Stimulated activated CD4-positive, alpha-beta T cell treated with anti-CD3 and anti-CD28 coated beads, Interleukin-15, amount 100 ng/mL, for 24 hours (primary cell): ENCODE data around the gene ZNF471.

Experiments
- DNase-seq: peaks from one replicate; pipeline ENCODE4 v3.0.0-alpha.2; 2020

The ZNF471 gene

DNA sequence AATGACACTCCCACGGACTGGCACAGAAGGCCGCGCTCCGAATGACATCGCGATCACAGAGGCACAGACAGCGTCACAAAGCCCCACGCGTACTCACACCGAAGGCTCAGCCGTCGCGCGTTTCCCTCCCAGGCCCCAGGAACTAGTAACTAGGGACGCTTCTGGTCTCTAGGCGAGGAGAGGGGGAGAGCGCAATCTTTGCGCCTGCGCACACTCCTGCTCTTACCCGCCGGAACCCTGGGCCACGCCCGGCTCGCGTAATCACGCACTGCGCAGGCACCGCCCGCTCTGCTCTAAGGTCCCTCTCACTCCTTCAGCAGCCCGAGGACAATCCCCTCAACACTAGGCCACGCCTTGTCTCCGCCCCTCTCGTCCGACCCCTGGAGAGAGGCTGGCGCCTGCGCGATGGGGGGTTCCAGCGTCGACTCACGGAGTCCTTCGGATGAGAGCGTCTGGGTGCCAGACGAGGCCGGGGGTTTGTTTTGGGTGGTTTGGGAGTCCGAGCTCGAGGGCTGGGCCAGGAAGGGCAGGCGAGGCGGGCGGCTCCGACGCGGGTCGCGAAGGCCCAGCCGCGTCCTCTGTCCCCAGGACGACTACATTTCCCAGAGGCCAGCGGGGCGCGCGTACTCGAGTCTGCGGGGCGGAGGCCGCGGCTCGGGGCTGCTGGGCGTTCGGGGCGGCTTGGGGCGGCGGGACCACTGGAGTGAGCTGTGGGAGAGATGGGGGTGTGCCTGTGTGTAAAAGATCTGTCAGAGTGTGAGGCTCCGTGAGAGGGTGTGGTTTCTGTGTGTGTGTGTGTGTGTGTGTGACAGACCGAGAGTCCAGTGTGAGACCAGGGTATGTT is at the start of gene ZNF471:
Gene ZNF471 (plus strand): TSS at position 410 of the 844 bp plus-strand sequence. CDS start 3,717 bp downstream, outside the sequence.
- peak; percentile 85 for DNase-seq

DNA sequence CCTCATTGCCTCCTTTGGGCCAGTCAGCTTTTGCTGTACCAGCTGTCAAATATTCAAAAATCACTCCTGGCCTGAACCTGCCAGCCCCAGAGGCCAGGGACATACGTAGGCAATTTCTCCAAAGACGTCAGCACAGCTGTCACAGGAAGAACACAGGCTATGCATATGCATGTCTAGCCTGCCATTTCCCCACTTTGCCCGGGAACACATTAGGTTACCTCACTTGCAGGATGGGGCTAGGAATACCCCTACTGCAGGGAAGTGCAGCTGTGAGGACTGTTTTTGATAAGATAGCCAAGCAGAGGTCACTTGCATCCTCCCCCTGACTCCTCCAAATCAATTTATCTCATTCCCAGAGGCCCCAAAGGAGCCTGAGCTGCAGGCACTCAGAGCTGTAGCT is 33.3 kb upstream of the ZNF471 start:
- DNase-seq: no peak

DNA sequence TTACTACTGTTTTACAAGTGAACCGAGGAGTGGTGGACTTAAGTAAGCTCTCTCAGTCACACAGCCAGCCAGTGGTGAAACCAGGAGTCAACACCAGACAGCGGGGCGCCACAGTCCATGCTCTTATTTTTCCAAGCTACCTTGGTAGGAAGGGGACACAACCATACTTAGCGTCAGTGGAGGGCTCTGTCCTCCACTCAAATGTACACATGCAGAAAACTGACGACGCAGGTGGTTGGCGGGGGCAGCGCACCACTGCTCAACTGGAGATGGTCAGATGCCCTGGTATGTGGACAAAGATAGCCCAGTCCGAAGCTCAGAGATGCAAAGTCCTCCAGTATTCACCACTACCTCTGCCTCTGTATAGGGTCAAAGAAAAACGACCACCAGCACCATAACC is 31.6 kb upstream of the ZNF471 start:
- no peak for DNase-seq

- peak; percentile 30 for DNase-seq
These were observed 30.8 kb upstream of the ZNF471 start, which contains the start of gene ZNF667 for GRCh38 chr19:56476651-56477428. Gene ZNF667 (minus strand): TSS chr19:56477345. CDS start chr19:56462370, 14,975 bp downstream.

DNA sequence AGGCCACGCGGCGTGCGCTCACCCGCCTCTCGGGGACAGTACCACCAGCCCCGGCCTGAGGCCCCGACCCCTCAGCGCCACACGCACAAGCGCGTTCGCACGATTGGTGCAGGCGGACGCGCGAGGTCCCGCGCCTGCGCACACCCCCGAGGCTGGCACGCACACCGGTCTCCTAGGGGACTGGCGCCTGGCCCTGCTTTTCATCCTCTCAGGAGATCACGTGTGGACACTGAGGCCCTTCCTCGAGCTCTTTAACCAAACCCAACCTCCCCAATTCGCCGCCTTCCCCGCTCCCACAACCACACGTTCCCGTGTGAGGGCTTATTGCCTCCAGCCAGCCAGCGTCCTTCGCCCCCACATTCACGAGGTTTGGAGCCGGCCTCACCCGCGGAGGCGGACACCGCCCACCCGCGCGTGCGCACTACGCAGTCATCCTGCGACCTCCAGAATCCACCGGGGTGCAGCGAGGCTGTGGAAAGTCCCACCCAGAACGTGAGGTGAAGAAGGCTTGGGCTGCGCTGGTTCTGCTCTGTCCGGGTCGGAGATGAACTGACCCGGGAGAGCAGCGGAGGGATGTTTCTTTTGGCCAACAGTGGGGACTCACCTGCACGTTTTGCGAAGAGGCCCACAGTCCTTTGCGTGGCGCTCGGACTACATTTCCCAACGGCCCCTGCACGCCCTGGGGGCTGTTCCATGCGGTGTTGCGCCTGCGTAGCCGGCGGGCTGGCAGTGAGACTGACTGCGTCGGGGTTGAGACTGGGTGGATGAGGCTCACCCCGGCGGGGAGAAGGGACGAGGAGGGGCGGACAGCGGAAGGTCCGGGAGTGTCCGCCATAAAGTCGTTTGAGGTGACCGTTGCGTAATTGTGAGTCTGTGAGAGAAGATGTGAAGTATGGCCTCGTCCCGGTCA is 30.0 kb upstream of the ZNF471 start:
- DNase-seq: peak; percentile 73

DNA sequence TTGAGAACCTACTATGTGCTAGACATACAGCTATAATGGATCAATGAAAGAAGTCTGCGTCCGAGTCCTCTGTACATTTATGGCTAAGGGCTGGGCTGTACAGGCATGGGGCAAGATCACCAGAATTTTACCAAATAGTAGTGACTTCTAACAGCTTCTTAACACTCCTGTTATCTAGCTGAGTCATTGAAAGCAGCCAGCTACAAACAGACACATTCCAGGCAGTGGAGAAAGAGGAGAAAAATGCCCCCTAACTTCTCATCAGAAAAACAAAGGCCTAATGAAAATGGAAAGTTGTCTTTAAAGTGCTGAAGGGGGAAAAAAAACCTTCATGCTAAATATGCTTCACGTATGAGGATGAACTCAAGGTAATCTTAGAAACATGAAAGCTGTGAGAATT is 16.3 kb upstream of the ZNF471 start:
- DNase-seq: no peak

DNA sequence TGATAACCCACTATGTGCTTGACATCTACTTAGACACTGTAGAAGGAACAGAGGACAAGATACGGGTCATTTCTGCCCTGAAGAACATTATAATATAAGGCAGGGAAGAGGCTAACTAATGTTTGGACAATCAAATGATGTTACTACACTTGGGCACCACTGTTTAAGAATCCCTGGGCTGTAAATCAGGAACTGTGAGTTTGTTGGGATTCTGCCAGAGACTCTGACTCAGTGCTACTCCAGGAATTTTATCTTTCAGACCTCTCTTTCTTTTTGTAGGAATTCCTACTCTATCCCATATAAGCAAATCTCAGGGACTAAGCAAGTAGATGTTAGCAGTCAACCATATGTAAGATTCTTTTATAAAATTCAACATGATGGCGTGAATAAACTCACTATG is 3.1 kb upstream of the ZNF471 start:
- no peak for DNase-seq

GRCh38 chr19:56508290-56508778 is 679 bp downstream of the ZNF471 start:
- DNase-seq: no peak

DNA sequence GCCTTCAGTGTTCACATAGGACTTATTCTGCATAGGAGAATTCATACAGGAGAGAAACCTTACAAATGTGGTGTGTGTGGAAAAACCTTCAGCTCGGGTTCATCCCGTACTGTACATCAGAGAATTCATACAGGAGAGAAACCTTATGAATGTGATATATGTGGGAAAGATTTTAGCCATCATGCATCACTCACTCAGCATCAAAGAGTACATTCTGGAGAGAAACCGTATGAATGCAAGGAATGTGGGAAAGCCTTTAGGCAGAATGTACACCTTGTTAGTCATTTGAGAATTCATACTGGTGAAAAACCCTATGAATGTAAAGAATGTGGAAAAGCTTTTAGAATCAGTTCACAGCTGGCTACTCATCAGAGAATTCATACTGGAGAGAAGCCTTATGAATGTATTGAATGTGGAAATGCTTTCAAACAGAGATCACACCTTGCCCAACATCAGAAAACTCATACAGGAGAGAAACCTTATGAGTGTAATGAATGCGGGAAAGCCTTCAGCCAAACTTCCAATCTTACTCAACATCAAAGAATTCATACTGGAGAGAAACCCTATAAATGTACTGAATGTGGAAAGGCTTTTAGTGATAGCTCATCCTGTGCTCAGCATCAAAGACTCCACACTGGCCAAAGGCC is 17.7 kb downstream of the ZNF471 start:
- DNase-seq: no peak

- DNase-seq: no peak
These were observed 29.8 kb downstream of the ZNF471 start for GRCh38 chr19:56537442-56537841.

DNA sequence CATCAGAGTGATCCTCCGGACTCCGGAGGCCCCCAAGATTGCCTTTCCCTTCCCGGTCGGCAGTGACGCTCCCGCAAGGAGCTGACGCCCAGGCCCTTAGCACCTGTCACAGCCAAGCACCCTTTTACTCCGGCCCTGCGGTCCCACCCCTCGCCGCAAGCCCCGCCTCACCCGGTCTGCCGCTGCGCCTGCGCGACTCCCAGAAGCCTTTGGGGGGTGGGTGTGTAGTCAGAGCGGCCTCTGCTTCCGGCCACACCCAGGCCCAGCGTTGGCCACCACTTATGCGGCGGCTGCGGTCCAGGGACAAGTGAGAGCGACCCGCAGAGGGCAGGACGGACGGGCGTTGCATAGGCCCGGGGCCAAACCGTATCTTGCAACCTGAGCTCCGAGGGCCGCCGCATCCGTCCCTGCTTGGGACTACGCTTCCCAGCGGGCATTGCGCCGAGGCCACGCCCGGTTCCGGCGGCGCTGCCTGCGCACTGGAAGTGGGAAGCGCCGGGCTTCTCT is 30.7 kb downstream of the ZNF471 start:
- peak; percentile 89 for DNase-seq

DNA sequence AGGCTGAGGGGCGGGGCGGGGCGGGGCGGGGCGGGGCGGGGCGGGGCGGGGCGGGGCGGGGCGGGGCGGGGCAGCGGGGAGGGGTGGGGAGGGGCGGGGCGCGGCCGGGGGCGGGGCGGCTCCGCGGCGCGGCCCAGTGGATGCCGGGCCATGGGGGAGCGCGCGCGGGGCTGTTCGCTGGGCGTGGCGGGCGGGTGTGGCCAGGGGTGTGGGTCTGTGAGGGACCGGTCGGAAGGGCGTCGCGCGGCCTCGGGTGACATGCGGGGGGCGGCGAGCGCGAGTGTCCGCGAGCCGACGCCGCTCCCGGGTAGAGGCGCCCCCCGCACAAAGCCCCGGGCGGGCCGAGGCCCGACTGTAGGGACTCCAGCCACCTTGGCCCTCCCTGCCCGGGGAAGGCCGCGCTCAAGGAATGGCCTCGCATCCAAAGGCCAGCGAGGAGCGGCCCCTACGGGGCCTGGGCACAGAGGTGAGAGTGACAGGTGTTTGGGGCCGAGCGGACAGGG is 31.2 kb downstream of the ZNF471 start, which contains the start of gene ZFP28:
Gene ZFP28 (plus strand): TSS at position 188 of the 503 bp plus-strand sequence. CDS start 71 bp downstream, at position 259.
- peak; percentile 79 for DNase-seq

DNA sequence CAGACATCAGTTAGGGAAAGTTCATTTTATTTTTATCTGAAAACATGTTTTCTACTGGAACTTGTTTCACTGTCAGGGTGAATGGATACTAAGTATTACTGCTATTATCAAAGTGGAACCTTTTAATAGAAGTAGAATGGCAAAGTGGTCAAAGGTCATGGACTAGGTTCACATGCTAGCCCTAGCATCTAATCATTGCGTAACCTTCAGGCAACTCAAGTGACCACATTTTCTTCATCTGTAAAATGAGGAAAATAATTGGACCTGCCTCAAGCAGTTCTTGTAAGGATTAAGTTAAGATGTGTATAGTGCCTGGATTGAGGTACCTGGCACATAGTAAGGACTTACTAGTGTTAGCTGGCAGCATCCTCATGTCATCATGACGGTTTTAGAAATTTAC is 36.1 kb downstream of the ZNF471 start:
- DNase-seq: no peak

- no peak for DNase-seq
These were observed 39.9 kb downstream of the ZNF471 start for GRCh38 chr19:56547535-56547934.

DNA sequence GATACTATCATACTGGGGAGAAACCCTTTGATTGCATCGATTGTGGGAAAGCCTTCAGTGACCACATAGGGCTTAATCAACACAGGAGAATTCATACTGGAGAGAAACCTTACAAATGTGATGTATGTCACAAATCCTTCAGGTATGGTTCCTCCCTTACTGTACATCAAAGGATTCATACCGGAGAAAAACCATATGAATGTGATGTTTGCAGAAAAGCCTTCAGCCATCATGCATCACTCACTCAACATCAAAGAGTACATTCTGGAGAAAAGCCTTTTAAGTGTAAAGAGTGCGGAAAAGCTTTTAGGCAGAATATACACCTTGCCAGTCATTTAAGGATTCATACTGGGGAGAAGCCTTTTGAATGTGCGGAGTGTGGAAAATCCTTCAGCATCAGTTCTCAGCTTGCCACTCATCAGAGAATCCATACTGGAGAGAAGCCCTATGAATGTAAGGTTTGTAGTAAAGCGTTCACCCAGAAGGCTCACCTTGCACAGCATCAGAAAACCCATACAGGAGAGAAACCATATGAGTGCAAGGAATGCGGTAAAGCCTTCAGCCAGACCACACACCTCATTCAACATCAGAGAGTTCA is 46.7 kb downstream of the ZNF471 start:
- DNase-seq: no peak

GRCh38 chr19:56562766-56563165 is 55.1 kb downstream of the ZNF471 start:
- no peak for DNase-seq

GRCh38 chr19:56566904-56567273 is 59.2 kb downstream of the ZNF471 start:
- peak; percentile 66 for DNase-seq

DNA sequence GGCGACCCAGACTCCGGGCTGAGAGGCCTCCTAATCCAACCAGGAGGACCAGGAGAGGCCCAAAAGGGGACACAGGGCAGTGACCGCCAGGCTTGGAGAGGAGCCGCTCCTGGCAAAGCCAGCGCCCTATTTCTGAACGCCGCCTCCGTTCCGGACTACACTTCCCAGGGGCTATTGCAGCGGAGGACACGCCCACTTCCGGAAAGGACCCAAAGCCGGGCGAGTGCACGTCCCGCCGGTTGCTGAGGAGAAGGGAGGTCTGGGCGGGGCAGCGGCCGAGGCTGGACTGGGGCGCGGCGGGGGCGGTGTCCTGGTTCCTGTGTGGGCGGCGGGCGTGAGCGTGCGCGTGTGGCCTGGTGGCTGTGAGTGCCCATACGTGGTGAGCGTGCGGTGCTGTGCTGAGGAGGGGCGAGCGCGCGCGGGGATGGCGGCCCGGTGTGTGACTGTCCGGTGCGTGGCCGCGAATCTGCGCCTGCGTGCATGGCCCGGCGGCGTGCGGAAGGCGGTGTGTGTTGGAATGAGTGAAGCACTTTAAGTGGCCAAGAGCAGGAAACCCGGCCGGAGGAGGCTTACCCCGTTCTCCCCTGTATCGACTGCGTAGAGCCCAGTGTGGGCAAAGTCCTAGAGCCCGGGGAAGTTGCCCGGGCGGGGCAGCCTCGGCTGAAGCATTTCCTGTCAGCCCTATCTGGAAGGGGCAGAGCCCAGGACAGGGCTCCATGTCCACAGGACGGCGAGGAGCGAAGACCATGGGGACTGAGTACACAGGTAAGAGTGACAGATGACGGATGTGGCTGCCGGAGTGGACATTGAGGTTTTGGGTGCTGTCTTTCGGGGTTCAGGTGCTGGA is 59.8 kb downstream of the ZNF471 start, which contains the start of gene ZNF470:
Gene ZNF470 (plus strand): TSS at position 195 of the 847 bp plus-strand sequence. CDS start 2,844 bp downstream, outside the sequence.
- DNase-seq: peak; percentile 94

DNA sequence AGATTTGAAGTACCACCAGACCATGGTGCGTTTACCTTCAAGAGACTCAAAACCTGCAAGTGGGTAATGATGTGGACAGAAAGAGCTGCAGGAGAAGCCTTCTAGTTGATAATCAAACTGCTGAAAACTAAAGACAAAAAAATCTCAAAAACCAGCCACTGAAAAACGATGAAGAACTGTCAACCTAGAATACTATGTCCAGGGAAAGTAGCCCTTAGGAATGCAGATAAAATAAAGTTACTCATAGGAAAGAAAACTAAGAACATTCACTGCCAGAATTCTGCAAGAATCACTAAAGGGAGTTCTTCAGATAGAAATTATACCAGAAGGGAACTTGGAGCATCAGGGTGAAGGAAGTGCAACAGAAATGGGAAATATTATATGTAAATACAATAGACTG is 64.9 kb downstream of the ZNF471 start:
- no peak for DNase-seq

- DNase-seq: no peak
These were observed 66.3 kb downstream of the ZNF471 start for GRCh38 chr19:56573914-56574313.
